ENCODE data around the gene NDEL1. TPM values are rescaled to one million over a fixed set of nuclear protein-coding genes. Genes with fewer than 3 reads are reported as not detected.

The NDEL1 gene
- total and polyA plus RNA-seq, 4 donors, result 15.3 to 52.3 (median 35.4) TPM

DNA sequence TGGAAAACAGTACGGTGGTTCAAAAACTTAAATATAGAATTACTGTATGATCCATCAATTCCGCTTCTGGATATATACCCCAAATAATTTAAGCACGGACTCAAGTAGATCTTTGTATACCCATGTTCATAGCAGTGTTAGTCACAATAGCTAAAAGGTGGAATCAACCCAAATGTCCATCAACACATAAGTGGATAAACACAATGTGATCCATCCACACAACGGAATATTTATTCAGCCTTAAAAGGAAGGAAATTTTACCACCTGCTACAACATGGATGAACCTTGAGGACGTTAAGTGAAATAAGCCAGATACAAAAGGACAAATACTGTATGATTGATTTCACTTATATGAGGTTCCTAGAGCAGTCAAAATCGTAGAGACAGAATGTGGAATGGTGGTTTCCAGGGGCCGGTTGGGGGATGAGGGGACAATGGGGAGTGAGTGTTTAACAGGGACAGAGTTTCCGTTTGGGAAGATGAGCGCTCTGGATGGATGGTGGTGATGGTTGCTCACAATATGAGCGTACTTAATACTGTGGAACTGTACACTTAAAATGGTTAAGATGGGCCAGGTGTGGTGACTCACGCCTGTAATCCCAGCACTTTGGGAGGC is 32.7 kb upstream of the NDEL1 start:
- TF ChIP-seq EGR1 (IDR thresholded peaks at IDR 0.05; ENCODE audit: low read depth in 2 of 2) (no peak), GABPA (IDR thresholded peaks at IDR 0.05 in 1 of 2, conservative IDR thresholded peaks at IDR 0.05 in 1 of 2) (no peak), HNF4A (conservative IDR thresholded peaks at IDR 0.05) (no peak), RAD21 (IDR thresholded peaks at IDR 0.05) (no peak), YY1 (IDR thresholded peaks at IDR 0.05) (no peak), JUND (IDR thresholded peaks at IDR 0.05) (no peak), FOXA1 (IDR thresholded peaks at IDR 0.05) (no peak), FOXA2 (IDR thresholded peaks at IDR 0.05) (no peak), SP1 (IDR thresholded peaks at IDR 0.05) (no peak), HNF4G (IDR thresholded peaks at IDR 0.05) (no peak), NR2F2 (IDR thresholded peaks at IDR 0.05) (no peak), RXRA (IDR thresholded peaks at IDR 0.05) (no peak), TAF1 (conservative IDR thresholded peaks at IDR 0.05) (no peak)
- TF ChIP-seq, protein P1, sequence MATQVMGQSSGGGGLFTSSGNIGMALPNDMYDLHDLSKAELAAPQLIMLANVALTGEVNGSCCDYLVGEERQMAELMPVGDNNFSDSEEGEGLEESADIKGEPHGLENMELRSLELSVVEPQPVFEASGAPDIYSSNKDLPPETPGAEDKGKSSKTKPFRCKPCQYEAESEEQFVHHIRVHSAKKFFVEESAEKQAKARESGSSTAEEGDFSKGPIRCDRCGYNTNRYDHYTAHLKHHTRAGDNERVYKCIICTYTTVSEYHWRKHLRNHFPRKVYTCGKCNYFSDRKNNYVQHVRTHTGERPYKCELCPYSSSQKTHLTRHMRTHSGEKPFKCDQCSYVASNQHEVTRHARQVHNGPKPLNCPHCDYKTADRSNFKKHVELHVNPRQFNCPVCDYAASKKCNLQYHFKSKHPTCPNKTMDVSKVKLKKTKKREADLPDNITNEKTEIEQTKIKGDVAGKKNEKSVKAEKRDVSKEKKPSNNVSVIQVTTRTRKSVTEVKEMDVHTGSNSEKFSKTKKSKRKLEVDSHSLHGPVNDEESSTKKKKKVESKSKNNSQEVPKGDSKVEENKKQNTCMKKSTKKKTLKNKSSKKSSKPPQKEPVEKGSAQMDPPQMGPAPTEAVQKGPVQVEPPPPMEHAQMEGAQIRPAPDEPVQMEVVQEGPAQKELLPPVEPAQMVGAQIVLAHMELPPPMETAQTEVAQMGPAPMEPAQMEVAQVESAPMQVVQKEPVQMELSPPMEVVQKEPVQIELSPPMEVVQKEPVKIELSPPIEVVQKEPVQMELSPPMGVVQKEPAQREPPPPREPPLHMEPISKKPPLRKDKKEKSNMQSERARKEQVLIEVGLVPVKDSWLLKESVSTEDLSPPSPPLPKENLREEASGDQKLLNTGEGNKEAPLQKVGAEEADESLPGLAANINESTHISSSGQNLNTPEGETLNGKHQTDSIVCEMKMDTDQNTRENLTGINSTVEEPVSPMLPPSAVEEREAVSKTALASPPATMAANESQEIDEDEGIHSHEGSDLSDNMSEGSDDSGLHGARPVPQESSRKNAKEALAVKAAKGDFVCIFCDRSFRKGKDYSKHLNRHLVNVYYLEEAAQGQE (IDR thresholded peaks at IDR 0.05), result no peak
- TF ChIP-seq, protein P2, sequence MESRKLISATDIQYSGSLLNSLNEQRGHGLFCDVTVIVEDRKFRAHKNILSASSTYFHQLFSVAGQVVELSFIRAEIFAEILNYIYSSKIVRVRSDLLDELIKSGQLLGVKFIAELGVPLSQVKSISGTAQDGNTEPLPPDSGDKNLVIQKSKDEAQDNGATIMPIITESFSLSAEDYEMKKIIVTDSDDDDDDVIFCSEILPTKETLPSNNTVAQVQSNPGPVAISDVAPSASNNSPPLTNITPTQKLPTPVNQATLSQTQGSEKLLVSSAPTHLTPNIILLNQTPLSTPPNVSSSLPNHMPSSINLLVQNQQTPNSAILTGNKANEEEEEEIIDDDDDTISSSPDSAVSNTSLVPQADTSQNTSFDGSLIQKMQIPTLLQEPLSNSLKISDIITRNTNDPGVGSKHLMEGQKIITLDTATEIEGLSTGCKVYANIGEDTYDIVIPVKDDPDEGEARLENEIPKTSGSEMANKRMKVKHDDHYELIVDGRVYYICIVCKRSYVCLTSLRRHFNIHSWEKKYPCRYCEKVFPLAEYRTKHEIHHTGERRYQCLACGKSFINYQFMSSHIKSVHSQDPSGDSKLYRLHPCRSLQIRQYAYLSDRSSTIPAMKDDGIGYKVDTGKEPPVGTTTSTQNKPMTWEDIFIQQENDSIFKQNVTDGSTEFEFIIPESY (IDR thresholded peaks at IDR 0.05), result no peak
- TF ChIP-seq, protein P3, sequence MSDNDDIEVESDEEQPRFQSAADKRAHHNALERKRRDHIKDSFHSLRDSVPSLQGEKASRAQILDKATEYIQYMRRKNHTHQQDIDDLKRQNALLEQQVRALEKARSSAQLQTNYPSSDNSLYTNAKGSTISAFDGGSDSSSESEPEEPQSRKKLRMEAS (IDR thresholded peaks at IDR 0.05), result no peak
- TF ChIP-seq, protein P4, sequence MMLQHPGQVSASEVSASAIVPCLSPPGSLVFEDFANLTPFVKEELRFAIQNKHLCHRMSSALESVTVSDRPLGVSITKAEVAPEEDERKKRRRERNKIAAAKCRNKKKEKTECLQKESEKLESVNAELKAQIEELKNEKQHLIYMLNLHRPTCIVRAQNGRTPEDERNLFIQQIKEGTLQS (IDR thresholded peaks at IDR 0.05), result no peak
- TF ChIP-seq, protein P5, sequence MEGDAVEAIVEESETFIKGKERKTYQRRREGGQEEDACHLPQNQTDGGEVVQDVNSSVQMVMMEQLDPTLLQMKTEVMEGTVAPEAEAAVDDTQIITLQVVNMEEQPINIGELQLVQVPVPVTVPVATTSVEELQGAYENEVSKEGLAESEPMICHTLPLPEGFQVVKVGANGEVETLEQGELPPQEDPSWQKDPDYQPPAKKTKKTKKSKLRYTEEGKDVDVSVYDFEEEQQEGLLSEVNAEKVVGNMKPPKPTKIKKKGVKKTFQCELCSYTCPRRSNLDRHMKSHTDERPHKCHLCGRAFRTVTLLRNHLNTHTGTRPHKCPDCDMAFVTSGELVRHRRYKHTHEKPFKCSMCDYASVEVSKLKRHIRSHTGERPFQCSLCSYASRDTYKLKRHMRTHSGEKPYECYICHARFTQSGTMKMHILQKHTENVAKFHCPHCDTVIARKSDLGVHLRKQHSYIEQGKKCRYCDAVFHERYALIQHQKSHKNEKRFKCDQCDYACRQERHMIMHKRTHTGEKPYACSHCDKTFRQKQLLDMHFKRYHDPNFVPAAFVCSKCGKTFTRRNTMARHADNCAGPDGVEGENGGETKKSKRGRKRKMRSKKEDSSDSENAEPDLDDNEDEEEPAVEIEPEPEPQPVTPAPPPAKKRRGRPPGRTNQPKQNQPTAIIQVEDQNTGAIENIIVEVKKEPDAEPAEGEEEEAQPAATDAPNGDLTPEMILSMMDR (IDR thresholded peaks at IDR 0.05; ENCODE audit: low read depth, low read length, missing input control), result no peak
- no peak for DNase-seq (ENCODE audit: low spot score)
- no peaks in the 10 kb centered on the region for H3K4me1 ChIP-seq (ENCODE audit: control insufficient read depth in 4 of 4, insufficient read depth in 4 of 4, low read length in 3 of 4)
- no peaks in the 10 kb centered on the region for H3K27me3 ChIP-seq (ENCODE audit: control insufficient read depth in 4 of 4, insufficient read depth in 4 of 4, low read length in 3 of 4)
- 87% methylated on average over 11 of the region's 11 CpGs for WGBS
- H3K9ac ChIP-seq (ENCODE audit: low read depth in 1 of 2, low read length in 2 of 2), result no peak overlapping the region
- H3K27ac ChIP-seq (ENCODE audit: low read depth in 1 of 2, low read length in 2 of 2), result no peak overlapping the region
- H3K4me3 ChIP-seq (ENCODE audit: low read depth in 1 of 3, low read length in 3 of 3), result no peak overlapping the region
- no peaks in the 10 kb centered on the region for H3K36me3 ChIP-seq (ENCODE audit: control insufficient read depth in 4 of 4, insufficient read depth in 3 of 4, low read depth in 1 of 4, low read length in 3 of 4)
- no peaks in the 10 kb centered on the region for H3K9me3 ChIP-seq (ENCODE audit: control insufficient read depth in 4 of 4, low read length in 3 of 4)
